Endothelial cell of umbilical vein (primary cell): ENCODE measurements around the gene TBX20. TPM values are rescaled to one million over a fixed set of nuclear protein-coding genes. Genes with fewer than 3 reads are reported as not detected.
"Not testable (repeated sequence)": the region's sequence is repeated elsewhere in the genome, so short reads cannot be mapped to it uniquely, and the experiment has no call there.

Source experiments
- BruUV-seq: library from RNA; stranded (reverse); fragments of 400-500 nt; replicated peaks from 2 replicates; lab custom pipeline; 2021; lab: Mats Ljungman, UMichigan
- CTCF ChIA-PET: fragments of 300-600, 350-600 bp; sonication (Branson Sonifier 250); formaldehyde crosslinking; loops from one replicate; lab custom pipeline; 2021; ENCODE audit warnings: antibody characterized with exemption, inconsistent platforms; lab: Charles Lee
- POLR2A ChIA-PET: fragments of 300-600, 350-600 bp; sonication (Branson Sonifier 250); formaldehyde crosslinking; loops from one replicate; lab custom pipeline; 2021; ENCODE audit warnings: antibody characterized with exemption, inconsistent platforms; lab: Charles Lee
- DNase-seq: peaks from one replicate; pipeline ENCODE4 v3.0.0-alpha.2; 2011; ENCODE audit warnings: low read depth, low spot score
- FAIRE-seq: peaks from 2 replicates; lab custom pipeline; 2011; peaks lifted over from hg19 to GRCh38; lab: Jason Lieb, UNC
- H2AFZ ChIP-seq: 2 replicates; pipeline ENCODE4 v1.6.0; 2012; ENCODE audit warnings: low read depth, low read length, control low read depth, inconsistent platforms
- H3K27ac ChIP-seq: 2 replicates; pipeline ENCODE4 v1.5.1; 2011; ENCODE audit warnings: low read depth, mild to moderate bottlenecking, control low read depth, low read length, moderate library complexity; ENCODE audit not compliant: insufficient read depth
- H3K27me3 ChIP-seq, 2 experiments: 2 replicates each; pipeline versions ENCODE4 v1.6.0 to v1.6.1; 2011; ENCODE audit warnings: low read length in 2 of 2, mixed read lengths in 1 of 2; ENCODE audit not compliant: control insufficient read depth in 2 of 2, insufficient read depth in 2 of 2
- H3K36me3 ChIP-seq, 2 experiments: 2 replicates in 1 of 2; 3 replicates in 1 of 2; pipeline ENCODE4 v1.5.1; 2011; ENCODE audit warnings: low read length in 2 of 2, mild to moderate bottlenecking in 1 of 2, moderate library complexity in 1 of 2; ENCODE audit not compliant: control insufficient read depth in 2 of 2, insufficient read depth in 2 of 2; ENCODE audit errors: extremely low read depth in 1 of 2
- H3K4me1 ChIP-seq: 3 replicates; pipeline ENCODE4 v1.5.1; 2011; ENCODE audit warnings: mild to moderate bottlenecking, low read length; ENCODE audit not compliant: control insufficient read depth, insufficient read depth; ENCODE audit errors: extremely low read depth
- H3K4me2 ChIP-seq: 2 replicates; pipeline ENCODE4 v1.6.1; 2011; ENCODE audit warnings: low read length, control low read depth, mixed read lengths; ENCODE audit not compliant: insufficient read depth
- H3K4me3 ChIP-seq, 3 experiments: fragments of 200-600 bp in 1 of 3; sonication (generic), shearing (Covaris generic) in 1 of 3; replicated peaks in 1 of 3; 2 replicates each; pipeline ENCODE4 v1.5.1; 2011 to 2016; ENCODE audit warnings: control low read depth in 3 of 3, low read length in 3 of 3, mild to moderate bottlenecking in 2 of 3, inconsistent platforms in 1 of 3, low read depth in 1 of 3, moderate library complexity in 1 of 3; ENCODE audit not compliant: insufficient read depth in 1 of 3
- H3K79me2 ChIP-seq: 2 replicates; pipeline ENCODE4 v1.6.0; 2012; ENCODE audit warnings: low read length, inconsistent platforms; ENCODE audit not compliant: control insufficient read depth, insufficient read depth
- H3K9ac ChIP-seq: replicated peaks from 2 replicates; pipeline ENCODE3; 2011; ENCODE audit warnings: low read length, control low read depth; ENCODE audit not compliant: insufficient read depth; ENCODE audit errors: extremely low read depth
- H3K9me1 ChIP-seq: replicated peaks from 3 replicates; pipeline ENCODE4 v1.6.0; 2011; ENCODE audit warnings: mild to moderate bottlenecking, low read length; ENCODE audit not compliant: control insufficient read depth, insufficient read depth; ENCODE audit errors: extremely low read depth
- H3K9me3 ChIP-seq: replicated peaks from 2 replicates; pipeline ENCODE4 v1.5.1; 2012; ENCODE audit warnings: low read length, inconsistent platforms; ENCODE audit not compliant: control insufficient read depth, insufficient read depth
- H4K20me1 ChIP-seq: replicated peaks from 2 replicates; pipeline ENCODE3; 2011; ENCODE audit warnings: mild to moderate bottlenecking, low read length; ENCODE audit not compliant: control insufficient read depth, insufficient read depth; ENCODE audit errors: extremely low read depth
- dilution Hi-C: fragments of 300-500 bp; cut with MboI; formaldehyde crosslinking; loops from one replicate; pipeline ENCODE4 v1.15.0; 2019; ENCODE audit warnings: low sequenced_read_pairs; ENCODE audit not compliant: extremely low pct_ligation_motif_present
- intact Hi-C: fragments of 100-400 bp; cut with micrococcal nuclease; formaldehyde crosslinking; loops from one replicate; pipeline ENCODE4 v1.10.0; 2022
- polyA plus RNA-seq, 4 experiments: library from polyadenylated mRNA; depleted of rRNA in 3 of 4; stranded (reverse) in 3 of 4; unstranded in 1 of 4; fragments of >200 nt; gene quantifications; 2 replicates each; pipeline versions ENCODE4 v1.2.1 to v1.2.3, GENCODE V29; 2011 to 2012; ENCODE audit warnings: missing spikeins in 1 of 4
- total RNA-seq: library from RNA; stranded (reverse); gene quantifications from 2 replicates; pipeline ENCODE4 v1.2.3, GENCODE V29; 2021

TBX20 gene
- total and polyA plus RNA-seq, 2 donors (not counting 3 experiments of a cell fraction or from before 2014, with no cell fraction given) = not detected

DNA sequence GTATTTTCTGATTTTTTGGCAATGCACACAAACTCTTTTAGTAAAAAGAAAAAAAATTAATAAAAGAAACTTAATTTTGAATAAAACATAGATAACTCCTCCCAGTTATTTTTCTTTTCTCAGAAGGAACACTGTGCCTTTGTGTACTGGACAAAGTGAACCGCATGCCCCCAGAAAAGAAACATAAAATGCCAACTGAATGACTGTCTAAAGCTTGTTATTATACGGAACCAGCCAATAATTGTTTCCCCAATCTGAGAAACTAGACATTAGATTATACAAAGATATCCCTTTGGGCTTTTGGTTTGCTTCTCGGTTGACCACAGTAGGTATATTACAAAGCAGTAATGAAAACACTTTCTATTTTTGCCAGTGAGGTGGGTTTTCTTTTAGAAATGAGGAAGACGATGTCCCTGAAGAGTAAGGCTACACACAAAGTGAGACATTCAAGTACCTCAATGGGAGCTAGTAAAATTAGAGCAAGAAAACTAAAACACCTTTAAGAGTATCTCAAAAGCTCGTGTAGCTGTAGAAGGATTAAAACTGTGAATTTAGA, 25.3 kb downstream of the TBX20 start:
- FAIRE-seq, H3K27me3 ChIP-seq, H3K4me1 ChIP-seq, H3K4me2 ChIP-seq, dilution Hi-C loops, DNase-seq, CTCF ChIA-PET, H3K4me3 ChIP-seq, H4K20me1 ChIP-seq, BruUV-seq, H3K9ac ChIP-seq, H3K79me2 ChIP-seq, H3K9me3 ChIP-seq, intact Hi-C loops, H3K27ac ChIP-seq, H3K36me3 ChIP-seq, POLR2A ChIA-PET, H2AFZ ChIP-seq, H3K9me1 ChIP-seq: not testable (repeated sequence)

DNA sequence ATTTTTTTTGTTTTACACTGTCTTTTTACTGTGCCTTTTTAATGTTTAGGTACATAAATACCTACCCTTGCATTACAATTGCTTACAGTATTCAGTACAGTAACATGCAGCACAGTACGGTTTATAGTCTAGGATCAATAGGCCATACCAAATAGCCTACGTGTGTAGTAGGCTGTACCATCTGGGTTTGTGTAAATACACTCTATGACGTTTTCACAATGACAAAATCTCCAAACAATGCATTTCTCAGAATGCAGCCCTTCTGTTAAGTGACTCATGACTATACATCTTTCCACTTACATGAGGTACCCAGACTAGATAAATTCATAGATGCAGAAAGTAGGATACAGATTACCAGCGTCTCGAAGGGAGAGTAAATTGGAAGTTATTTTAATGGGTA, 26.5 kb downstream of the TBX20 start:
- CTCF ChIA-PET, H3K4me2 ChIP-seq, H3K27me3 ChIP-seq, H4K20me1 ChIP-seq, H3K4me3 ChIP-seq, H3K4me1 ChIP-seq, DNase-seq, BruUV-seq, FAIRE-seq, dilution Hi-C loops, H3K27ac ChIP-seq, H3K79me2 ChIP-seq, H3K36me3 ChIP-seq, POLR2A ChIA-PET, H3K9me3 ChIP-seq, H3K9ac ChIP-seq, H2AFZ ChIP-seq, H3K9me1 ChIP-seq, intact Hi-C loops: not testable (repeated sequence)

DNA sequence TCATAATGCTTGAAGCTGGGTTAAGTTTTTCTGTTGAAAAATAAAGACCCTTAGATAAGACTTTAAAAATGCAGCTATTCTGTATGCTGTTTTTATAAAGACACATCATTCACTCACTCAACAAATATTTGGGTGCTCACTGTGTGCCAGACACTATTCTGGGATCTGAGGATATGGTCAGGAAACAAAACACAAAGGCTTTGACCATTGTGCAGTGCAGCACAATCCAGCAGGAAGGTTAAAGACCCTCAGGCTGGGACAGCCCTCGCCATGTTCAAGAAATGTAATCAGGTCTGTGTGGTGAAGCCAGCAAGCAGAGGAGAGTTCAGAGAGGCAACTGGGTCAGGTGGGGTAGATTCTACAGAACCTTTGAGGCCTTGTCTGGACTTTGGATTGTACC, 31.5 kb downstream of the TBX20 start:
- H2AFZ ChIP-seq, POLR2A ChIA-PET, H3K79me2 ChIP-seq, H3K27me3 ChIP-seq, DNase-seq, FAIRE-seq, BruUV-seq, CTCF ChIA-PET, intact Hi-C loops, H3K4me2 ChIP-seq, H3K9me1 ChIP-seq, H3K36me3 ChIP-seq, H3K9ac ChIP-seq, H3K4me3 ChIP-seq, H4K20me1 ChIP-seq, H3K27ac ChIP-seq, dilution Hi-C loops, H3K4me1 ChIP-seq, H3K9me3 ChIP-seq: not testable (repeated sequence)

DNA sequence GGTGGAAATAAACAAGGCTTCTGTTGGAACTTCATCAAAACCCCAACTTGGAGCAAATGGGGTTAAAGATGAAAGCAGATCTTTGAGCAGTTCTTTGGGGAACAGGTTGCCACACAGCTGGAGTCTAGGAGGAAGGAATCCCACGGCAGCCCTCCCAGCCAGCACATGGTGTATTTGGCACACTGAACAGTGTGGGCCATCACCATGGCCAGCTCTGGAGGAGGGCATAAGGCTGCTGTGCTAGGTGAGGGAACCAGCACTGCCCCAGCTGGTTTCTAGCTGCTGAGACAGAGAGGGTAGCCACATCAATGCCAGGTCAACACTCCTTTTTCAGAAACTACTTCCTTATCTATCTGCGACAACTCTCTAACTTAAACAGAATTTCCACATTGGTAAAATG, 33.7 kb downstream of the TBX20 start:
- H3K9ac ChIP-seq, H3K79me2 ChIP-seq, POLR2A ChIA-PET, H3K27me3 ChIP-seq, H4K20me1 ChIP-seq, H3K9me3 ChIP-seq, H3K4me3 ChIP-seq, H3K4me2 ChIP-seq, H3K9me1 ChIP-seq, H3K36me3 ChIP-seq, H2AFZ ChIP-seq, H3K27ac ChIP-seq, BruUV-seq, CTCF ChIA-PET, DNase-seq, dilution Hi-C loops, FAIRE-seq, intact Hi-C loops, H3K4me1 ChIP-seq: not testable (repeated sequence)
